MCF 10A (cell line): ENCODE measurements around the gene ADGRE1. TPM values are rescaled to one million over a fixed set of nuclear protein-coding genes. Genes with fewer than 3 reads are reported as not detected.

Experiments
- BruUV-seq: library from RNA; stranded (reverse); fragments of 400-500 nt; replicated peaks from 2 replicates; lab custom pipeline; 2021; lab: Mats Ljungman, UMichigan
- CTCF ChIA-PET: fragments of 300-600 bp; sonication (Branson Sonifier 250); formaldehyde crosslinking; extraction: SDS; loops from one replicate; lab custom pipeline; 2021; ENCODE audit warnings: antibody characterized with exemption, inconsistent platforms; lab: Yijun Ruan, JAX
- POLR2A ChIA-PET: fragments of 300-600, 350-650 bp; sonication (Branson Sonifier 250); formaldehyde crosslinking; extraction: SDS; loops from one replicate; lab custom pipeline; 2020; ENCODE audit warnings: antibody characterized with exemption, inconsistent platforms; lab: Yijun Ruan, JAX
- DNase-seq: peaks from one replicate; pipeline ENCODE4 v3.0.0-alpha.2; 2018; ENCODE audit not compliant: unreplicated experiment
- H3K27ac Mint-ChIP-seq: one replicate; pipeline ENCODE4 v1.8.0; 2022; ENCODE audit warnings: mild to moderate bottlenecking, low read depth, mixed read lengths; ENCODE audit not compliant: unreplicated experiment
- H3K27me3 Mint-ChIP-seq: one replicate; pipeline ENCODE4 v1.8.0; 2022; ENCODE audit warnings: mixed read lengths; ENCODE audit not compliant: insufficient read depth, unreplicated experiment
- H3K36me3 Mint-ChIP-seq: one replicate; pipeline ENCODE4 v1.8.0; 2022; ENCODE audit warnings: mild to moderate bottlenecking, moderate library complexity, mixed read lengths; ENCODE audit not compliant: insufficient read depth, unreplicated experiment
- H3K4me1 Mint-ChIP-seq: one replicate; pipeline ENCODE4 v1.8.0; 2022; ENCODE audit warnings: mixed read lengths; ENCODE audit not compliant: insufficient read depth, unreplicated experiment
- H3K4me3 Mint-ChIP-seq: one replicate; pipeline ENCODE4 v1.8.0; 2022; ENCODE audit warnings: mild to moderate bottlenecking, moderate library complexity, mixed read lengths; ENCODE audit not compliant: unreplicated experiment
- H3K9me3 Mint-ChIP-seq: one replicate; pipeline ENCODE4 v1.8.0; 2022; ENCODE audit warnings: mixed read lengths; ENCODE audit not compliant: unreplicated experiment
- intact Hi-C: fragments of 100-400 bp; cut with micrococcal nuclease; formaldehyde crosslinking; loops from 2 replicates; pipeline ENCODE4 v1.14.1; 2022
- total RNA-seq: library from RNA; stranded (reverse); gene quantifications from 2 replicates; pipeline ENCODE4 v1.2.3, GENCODE V29; 2022
- TF ChIP-seq, protein P1 (sequence below): fragments of 200-600 bp; IDR thresholded peaks from one replicate; pipeline ENCODE4 v1.8.0; 2022; ENCODE audit warnings: antibody characterized with exemption, mild to moderate bottlenecking; ENCODE audit not compliant: unreplicated experiment

ADGRE1 gene
- total RNA-seq, 1 experiment from 2014 or later = not detected

DNA sequence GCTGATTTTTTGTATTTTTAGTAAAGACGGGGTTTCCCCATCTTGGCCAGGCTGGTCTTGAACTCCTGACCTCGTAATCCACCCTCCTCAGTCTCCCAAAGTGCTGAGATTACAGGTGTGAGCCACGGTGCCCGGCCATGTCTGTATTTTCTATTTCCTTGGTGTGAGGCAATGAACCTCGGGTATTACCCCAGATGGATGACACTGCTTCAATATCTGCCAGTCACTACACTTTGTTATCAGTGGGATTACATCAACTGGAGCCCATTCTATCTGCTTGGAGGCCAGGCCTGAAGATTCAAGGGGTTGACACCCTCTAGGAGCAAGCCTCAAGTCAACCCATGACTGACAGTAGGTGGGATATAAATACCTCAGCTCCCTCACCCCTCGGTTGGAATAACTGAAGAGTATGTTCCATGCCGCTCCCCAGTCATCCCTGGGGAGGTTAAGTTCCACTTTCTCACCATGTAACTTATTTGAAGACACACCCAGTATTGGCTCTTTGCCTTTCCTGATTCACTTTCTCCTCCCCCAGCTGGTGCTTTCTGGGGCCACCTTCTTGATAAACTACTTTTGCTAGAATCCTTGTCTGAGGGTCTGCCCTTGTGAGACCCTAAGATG lies 992 bp upstream of the ADGRE1 start:
- H3K4me1 Mint-ChIP-seq = no peaks in the 10 kb centered on the region
- intact Hi-C loops = no loop called here
- no peaks in the 10 kb centered on the region for H3K36me3 Mint-ChIP-seq
- TF ChIP-seq, protein P1, sequence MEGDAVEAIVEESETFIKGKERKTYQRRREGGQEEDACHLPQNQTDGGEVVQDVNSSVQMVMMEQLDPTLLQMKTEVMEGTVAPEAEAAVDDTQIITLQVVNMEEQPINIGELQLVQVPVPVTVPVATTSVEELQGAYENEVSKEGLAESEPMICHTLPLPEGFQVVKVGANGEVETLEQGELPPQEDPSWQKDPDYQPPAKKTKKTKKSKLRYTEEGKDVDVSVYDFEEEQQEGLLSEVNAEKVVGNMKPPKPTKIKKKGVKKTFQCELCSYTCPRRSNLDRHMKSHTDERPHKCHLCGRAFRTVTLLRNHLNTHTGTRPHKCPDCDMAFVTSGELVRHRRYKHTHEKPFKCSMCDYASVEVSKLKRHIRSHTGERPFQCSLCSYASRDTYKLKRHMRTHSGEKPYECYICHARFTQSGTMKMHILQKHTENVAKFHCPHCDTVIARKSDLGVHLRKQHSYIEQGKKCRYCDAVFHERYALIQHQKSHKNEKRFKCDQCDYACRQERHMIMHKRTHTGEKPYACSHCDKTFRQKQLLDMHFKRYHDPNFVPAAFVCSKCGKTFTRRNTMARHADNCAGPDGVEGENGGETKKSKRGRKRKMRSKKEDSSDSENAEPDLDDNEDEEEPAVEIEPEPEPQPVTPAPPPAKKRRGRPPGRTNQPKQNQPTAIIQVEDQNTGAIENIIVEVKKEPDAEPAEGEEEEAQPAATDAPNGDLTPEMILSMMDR = no peak
- H3K9me3 Mint-ChIP-seq = peaks cover 8% of the 10 kb centered on the region
- BruUV-seq = no TSS peak
- no peak overlapping the region for H3K27ac Mint-ChIP-seq
- H3K4me3 Mint-ChIP-seq = no peak overlapping the region
- POLR2A ChIA-PET = interaction anchor here (0.7 kb wide), 1 partner anchor 423 kb away, joined by 3 read pairs; no protein-coding TSS in a partner anchor
- peaks cover 41% of the 10 kb centered on the region for H3K27me3 Mint-ChIP-seq
- CTCF ChIA-PET = interaction anchor here (0.5 to 0.7 kb wide), 2 partner anchors 13 to 1991 kb away, joined by 4 to 5 read pairs; no protein-coding TSS in a partner anchor
- DNase-seq = no peak

DNA sequence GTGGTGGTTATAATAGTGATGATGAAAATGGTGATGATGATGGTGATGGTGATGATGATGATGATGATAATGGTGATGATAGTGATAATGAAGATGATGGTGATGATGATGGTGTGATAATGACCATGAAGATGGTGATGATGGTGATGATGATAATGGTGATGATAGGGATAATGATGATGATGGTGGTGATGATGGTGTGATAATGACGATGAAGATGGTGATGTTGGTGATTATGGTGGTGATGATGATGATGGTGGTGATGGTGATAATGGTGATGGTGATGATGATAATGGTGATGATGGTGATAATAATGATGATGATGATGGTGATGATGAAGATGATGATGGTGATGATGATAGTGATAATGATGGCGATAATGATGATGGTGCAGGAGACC lies 1.6 kb downstream of the ADGRE1 start:
- Mint-ChIP-seq H3K36me3 (no peaks in the 10 kb centered on the region), H3K4me1 (no peaks in the 10 kb centered on the region), H3K4me3 (no peak overlapping the region), H3K27me3 (peaks cover 52% of the 10 kb centered on the region), H3K27ac (no peak overlapping the region), H3K9me3 (peaks cover 10% of the 10 kb centered on the region)
- CTCF ChIA-PET = no interaction called here
- intact Hi-C loops = no loop called here
- DNase-seq = no peak
- POLR2A ChIA-PET = no interaction called here
- no TSS peak for BruUV-seq
- TF ChIP-seq, protein P1 = no peak

DNA sequence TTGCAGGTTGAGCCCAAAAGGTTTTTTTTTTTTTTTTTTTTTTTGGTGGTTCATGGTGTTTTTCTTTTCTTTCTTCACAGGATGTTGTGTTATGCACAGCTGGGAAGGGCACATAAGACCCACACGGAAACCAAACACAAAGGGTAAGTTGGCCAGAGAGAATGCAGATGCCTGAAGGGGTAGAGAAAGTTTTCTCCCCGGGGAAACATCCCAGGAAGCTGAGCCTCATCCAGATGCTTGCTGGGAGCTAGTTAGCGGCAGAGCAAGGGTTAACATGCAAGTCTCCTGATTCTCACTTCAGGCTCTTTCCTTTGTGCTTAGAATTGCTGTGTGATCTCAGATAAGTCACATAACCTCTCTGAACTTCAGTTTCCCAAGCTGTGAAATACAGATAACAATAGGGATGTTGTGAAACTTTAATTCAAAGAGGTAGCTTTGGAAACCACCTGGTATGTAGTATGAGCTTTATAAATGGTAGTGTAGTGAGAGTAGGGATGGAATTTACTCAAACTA lies 3.1 kb downstream of the ADGRE1 start:
- H3K4me3 Mint-ChIP-seq = no peak overlapping the region
- ChIA-PET CTCF (interaction anchor here (0.6 to 1.1 kb wide), 3 partner anchors 27 to 374 kb away, joined by 3 to 4 read pairs (median 3); no protein-coding TSS in a partner anchor), POLR2A (no interaction called here)
- H3K36me3 Mint-ChIP-seq = no peaks in the 10 kb centered on the region
- peaks cover 67% of the 10 kb centered on the region for H3K27me3 Mint-ChIP-seq
- peaks cover 22% of the 10 kb centered on the region for H3K9me3 Mint-ChIP-seq
- H3K4me1 Mint-ChIP-seq = no peaks in the 10 kb centered on the region
- no peak for DNase-seq
- BruUV-seq = no TSS peak
- intact Hi-C loops = no loop called here
- TF ChIP-seq, protein P1 = no peak
- no peak overlapping the region for H3K27ac Mint-ChIP-seq

DNA sequence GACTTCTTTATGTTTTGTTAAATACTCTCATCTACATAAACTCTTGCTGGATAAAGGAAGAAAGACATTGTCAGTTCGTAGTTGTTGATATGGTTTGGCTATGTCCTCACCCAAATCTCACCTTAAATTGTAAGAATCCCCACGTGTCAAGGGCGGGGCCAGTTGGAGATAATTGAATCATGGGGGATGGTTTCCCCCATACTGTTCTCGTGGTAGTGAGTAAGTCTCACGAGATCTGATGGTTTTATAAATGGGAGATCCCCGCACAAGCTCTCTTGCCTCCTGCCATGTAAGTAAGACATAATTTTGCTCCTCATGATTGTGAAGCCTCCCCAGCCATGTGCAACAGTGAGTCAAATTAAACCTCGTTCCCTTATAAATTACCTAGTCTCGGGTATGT lies 3.6 kb downstream of the ADGRE1 start:
- no peak overlapping the region for H3K27ac Mint-ChIP-seq
- intact Hi-C loops = no loop called here
- TF ChIP-seq, protein P1 = no peak
- H3K36me3 Mint-ChIP-seq = no peaks in the 10 kb centered on the region
- peaks cover 22% of the 10 kb centered on the region for H3K9me3 Mint-ChIP-seq
- no peaks in the 10 kb centered on the region for H3K4me1 Mint-ChIP-seq
- peaks cover 67% of the 10 kb centered on the region for H3K27me3 Mint-ChIP-seq
- H3K4me3 Mint-ChIP-seq = no peak overlapping the region
- no TSS peak for BruUV-seq
- DNase-seq = no peak
- CTCF ChIA-PET = interaction anchor here (0.6 kb wide), 1 partner anchor 374 kb away, joined by 3 read pairs; no protein-coding TSS in a partner anchor
- POLR2A ChIA-PET = no interaction called here
